ENCODE results near the gene KCTD14. TPM values are rescaled to one million over a fixed set of nuclear protein-coding genes. Genes with fewer than 3 reads are reported as not detected.

The KCTD14 gene
- total RNA-seq, 1 donor from 2014 or later: 0.96 TPM

GRCh38 chr11:77967121-77967520, 56.0 kb downstream of the KCTD14 start:
- H3K27ac ChIP-seq: no peak overlapping the region
- peaks cover 5% of the 10 kb centered on the region in 2 donors for H3K36me3 ChIP-seq
- H3K9me3 ChIP-seq: no peaks in the 10 kb centered on the region
- no peak for TF ChIP-seq CTCF (IDR thresholded peaks at IDR 0.05)
- DNase-seq (ENCODE audit: low spot score in 2 of 2): no peak
- no peaks in the 10 kb centered on the region for H3K4me1 ChIP-seq
- no peaks in the 10 kb centered on the region for H3K27me3 ChIP-seq
- intact Hi-C loops (cut with DNase I): no loop called here
- H3K4me3 ChIP-seq: no peak overlapping the region

- TF ChIP-seq CTCF (IDR thresholded peaks at IDR 0.05): no peak
- H3K9me3 ChIP-seq: no peaks in the 10 kb centered on the region
- no peak overlapping the region for H3K27ac ChIP-seq
- peaks cover 5% of the 10 kb centered on the region in 2 donors for H3K36me3 ChIP-seq
- intact Hi-C loops (cut with DNase I): no loop called here
- H3K4me1 ChIP-seq: no peaks in the 10 kb centered on the region
- no peak overlapping the region for H3K4me3 ChIP-seq
- no peaks in the 10 kb centered on the region for H3K27me3 ChIP-seq
- DNase-seq (ENCODE audit: low spot score in 2 of 2): no peak
Measured at GRCh38 chr11:77966338-77966737, 56.7 kb downstream of the KCTD14 start.

Other genes with a start within 250 kb of the KCTD14 start
- 17.8 TPM for gene RSF1, start 202.6 kb downstream of the KCTD14 start, total RNA-seq
- 56.4 TPM for gene AAMDC, start 202.1 kb downstream of the KCTD14 start, total RNA-seq
- 10.7 TPM for gene INTS4, start 28.6 kb downstream of the KCTD14 start, total RNA-seq
- not detected for gene THRSP, start 40.6 kb upstream of the KCTD14 start, total RNA-seq
- 112 TPM for gene NDUFC2, start 56.6 kb upstream of the KCTD14 start, total RNA-seq
- 27.0 TPM for gene ALG8, start 116.3 kb upstream of the KCTD14 start, total RNA-seq
- gene KCTD21, start 165.3 kb upstream of the KCTD14 start, total RNA-seq: 30.7 TPM
- 34.0 TPM for gene USP35, start 165.6 kb upstream of the KCTD14 start, total RNA-seq